ENCODE results near the gene VRK1.

VRK1 gene

DNA sequence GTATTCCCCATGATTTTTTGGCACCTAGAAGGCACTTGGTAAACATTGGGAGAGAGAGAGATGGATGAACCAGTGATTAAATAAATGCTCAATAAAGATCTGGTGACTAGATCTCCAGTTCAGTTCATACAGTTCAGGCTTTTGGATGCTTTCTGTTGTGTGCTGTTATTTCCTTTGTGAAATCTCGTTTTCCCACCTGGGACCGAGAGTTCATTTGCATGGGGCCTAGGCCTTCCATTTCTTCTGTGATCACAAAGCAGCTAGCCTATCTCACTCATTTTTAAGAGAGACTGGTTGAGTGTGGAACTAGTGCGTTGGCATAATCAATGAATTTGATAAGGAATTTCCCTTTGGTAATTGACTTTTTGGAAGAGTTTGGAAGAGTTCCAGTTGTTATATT, 104.0 kb downstream of the VRK1 start:
- no peak for TF ChIP-seq OSR1 (CRISPR knock-in tag; IDR thresholded peaks at IDR 0.05)
- no peak for TF ChIP-seq BACH2 (CRISPR knock-in tag; IDR thresholded peaks at IDR 0.05; ENCODE audit: borderline replicate concordance)
- TF ChIP-seq ZNF565 (CRISPR knock-in tag; conservative IDR thresholded peaks at IDR 0.05; ENCODE audit: low read depth) = no peak
- no peak for TF ChIP-seq ESRRG (CRISPR knock-in tag; IDR thresholded peaks at IDR 0.05)
- no peak for TF ChIP-seq ZFP3 (CRISPR knock-in tag; IDR thresholded peaks at IDR 0.05)
- TF ChIP-seq RARB (CRISPR knock-in tag; IDR thresholded peaks at IDR 0.05) = no peak
- TF ChIP-seq, protein P1, sequence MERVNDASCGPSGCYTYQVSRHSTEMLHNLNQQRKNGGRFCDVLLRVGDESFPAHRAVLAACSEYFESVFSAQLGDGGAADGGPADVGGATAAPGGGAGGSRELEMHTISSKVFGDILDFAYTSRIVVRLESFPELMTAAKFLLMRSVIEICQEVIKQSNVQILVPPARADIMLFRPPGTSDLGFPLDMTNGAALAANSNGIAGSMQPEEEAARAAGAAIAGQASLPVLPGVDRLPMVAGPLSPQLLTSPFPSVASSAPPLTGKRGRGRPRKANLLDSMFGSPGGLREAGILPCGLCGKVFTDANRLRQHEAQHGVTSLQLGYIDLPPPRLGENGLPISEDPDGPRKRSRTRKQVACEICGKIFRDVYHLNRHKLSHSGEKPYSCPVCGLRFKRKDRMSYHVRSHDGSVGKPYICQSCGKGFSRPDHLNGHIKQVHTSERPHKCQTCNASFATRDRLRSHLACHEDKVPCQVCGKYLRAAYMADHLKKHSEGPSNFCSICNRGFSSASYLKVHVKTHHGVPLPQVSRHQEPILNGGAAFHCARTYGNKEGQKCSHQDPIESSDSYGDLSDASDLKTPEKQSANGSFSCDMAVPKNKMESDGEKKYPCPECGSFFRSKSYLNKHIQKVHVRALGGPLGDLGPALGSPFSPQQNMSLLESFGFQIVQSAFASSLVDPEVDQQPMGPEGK (CRISPR knock-in tag; IDR thresholded peaks at IDR 0.05; ENCODE audit: borderline replicate concordance) = no peak
- no peak for TF ChIP-seq ISL1 (CRISPR knock-in tag; IDR thresholded peaks at IDR 0.05)
- TF ChIP-seq SNAI2 (CRISPR knock-in tag; IDR thresholded peaks at IDR 0.05) = no peak
- TF ChIP-seq GLIS3 (CRISPR knock-in tag; IDR thresholded peaks at IDR 0.05) = no peak
- no peak for ATAC-seq

GRCh38 chr14:96902004-96902403, 104.8 kb downstream of the VRK1 start:
- TF ChIP-seq CREB5 (CRISPR knock-in tag; IDR thresholded peaks at IDR 0.05; ENCODE audit: low read depth) (no peak), POU6F1 (CRISPR knock-in tag; IDR thresholded peaks at IDR 0.05; ENCODE audit: borderline replicate concordance, low read depth) (no peak), ZFP30 (CRISPR knock-in tag; IDR thresholded peaks at IDR 0.05) (no peak), PPARA (CRISPR knock-in tag; IDR thresholded peaks at IDR 0.05; ENCODE audit: borderline replicate concordance) (no peak), ESRRG (CRISPR knock-in tag; IDR thresholded peaks at IDR 0.05) (no peak), ZC3H10 (CRISPR knock-in tag; IDR thresholded peaks at IDR 0.05) (no peak), TCF4 (CRISPR knock-in tag; IDR thresholded peaks at IDR 0.05; ENCODE audit: borderline replicate concordance) (no peak), ZNF565 (CRISPR knock-in tag; conservative IDR thresholded peaks at IDR 0.05; ENCODE audit: low read depth) (no peak), OSR1 (CRISPR knock-in tag; IDR thresholded peaks at IDR 0.05) (no peak), CSDC2 (CRISPR knock-in tag; IDR thresholded peaks at IDR 0.05) (no peak), SNAI2 (CRISPR knock-in tag; IDR thresholded peaks at IDR 0.05) (no peak), BACH2 (CRISPR knock-in tag; IDR thresholded peaks at IDR 0.05; ENCODE audit: borderline replicate concordance) (no peak), GLIS3 (CRISPR knock-in tag; IDR thresholded peaks at IDR 0.05) (no peak), TOX (CRISPR knock-in tag; IDR thresholded peaks at IDR 0.05; ENCODE audit: borderline replicate concordance) (no peak), ISL1 (CRISPR knock-in tag; IDR thresholded peaks at IDR 0.05) (no peak), ZFP3 (CRISPR knock-in tag; IDR thresholded peaks at IDR 0.05) (no peak)
- TF ChIP-seq, protein P1 (CRISPR knock-in tag; IDR thresholded peaks at IDR 0.05; ENCODE audit: borderline replicate concordance) = no peak
- TF ChIP-seq, protein P2, sequence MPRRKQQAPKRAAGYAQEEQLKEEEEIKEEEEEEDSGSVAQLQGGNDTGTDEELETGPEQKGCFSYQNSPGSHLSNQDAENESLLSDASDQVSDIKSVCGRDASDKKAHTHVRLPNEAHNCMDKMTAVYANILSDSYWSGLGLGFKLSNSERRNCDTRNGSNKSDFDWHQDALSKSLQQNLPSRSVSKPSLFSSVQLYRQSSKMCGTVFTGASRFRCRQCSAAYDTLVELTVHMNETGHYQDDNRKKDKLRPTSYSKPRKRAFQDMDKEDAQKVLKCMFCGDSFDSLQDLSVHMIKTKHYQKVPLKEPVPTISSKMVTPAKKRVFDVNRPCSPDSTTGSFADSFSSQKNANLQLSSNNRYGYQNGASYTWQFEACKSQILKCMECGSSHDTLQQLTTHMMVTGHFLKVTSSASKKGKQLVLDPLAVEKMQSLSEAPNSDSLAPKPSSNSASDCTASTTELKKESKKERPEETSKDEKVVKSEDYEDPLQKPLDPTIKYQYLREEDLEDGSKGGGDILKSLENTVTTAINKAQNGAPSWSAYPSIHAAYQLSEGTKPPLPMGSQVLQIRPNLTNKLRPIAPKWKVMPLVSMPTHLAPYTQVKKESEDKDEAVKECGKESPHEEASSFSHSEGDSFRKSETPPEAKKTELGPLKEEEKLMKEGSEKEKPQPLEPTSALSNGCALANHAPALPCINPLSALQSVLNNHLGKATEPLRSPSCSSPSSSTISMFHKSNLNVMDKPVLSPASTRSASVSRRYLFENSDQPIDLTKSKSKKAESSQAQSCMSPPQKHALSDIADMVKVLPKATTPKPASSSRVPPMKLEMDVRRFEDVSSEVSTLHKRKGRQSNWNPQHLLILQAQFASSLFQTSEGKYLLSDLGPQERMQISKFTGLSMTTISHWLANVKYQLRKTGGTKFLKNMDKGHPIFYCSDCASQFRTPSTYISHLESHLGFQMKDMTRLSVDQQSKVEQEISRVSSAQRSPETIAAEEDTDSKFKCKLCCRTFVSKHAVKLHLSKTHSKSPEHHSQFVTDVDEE (CRISPR knock-in tag; IDR thresholded peaks at IDR 0.05) = no peak
- no peak for ATAC-seq

GRCh38 chr14:96903444-96904023, 106.4 kb downstream of the VRK1 start:
- no peak for ATAC-seq
- no peak for TF ChIP-seq TOX (CRISPR knock-in tag; IDR thresholded peaks at IDR 0.05; ENCODE audit: borderline replicate concordance)
- TF ChIP-seq OSR1 (CRISPR knock-in tag; IDR thresholded peaks at IDR 0.05) = no peak
- TF ChIP-seq, protein P3, sequence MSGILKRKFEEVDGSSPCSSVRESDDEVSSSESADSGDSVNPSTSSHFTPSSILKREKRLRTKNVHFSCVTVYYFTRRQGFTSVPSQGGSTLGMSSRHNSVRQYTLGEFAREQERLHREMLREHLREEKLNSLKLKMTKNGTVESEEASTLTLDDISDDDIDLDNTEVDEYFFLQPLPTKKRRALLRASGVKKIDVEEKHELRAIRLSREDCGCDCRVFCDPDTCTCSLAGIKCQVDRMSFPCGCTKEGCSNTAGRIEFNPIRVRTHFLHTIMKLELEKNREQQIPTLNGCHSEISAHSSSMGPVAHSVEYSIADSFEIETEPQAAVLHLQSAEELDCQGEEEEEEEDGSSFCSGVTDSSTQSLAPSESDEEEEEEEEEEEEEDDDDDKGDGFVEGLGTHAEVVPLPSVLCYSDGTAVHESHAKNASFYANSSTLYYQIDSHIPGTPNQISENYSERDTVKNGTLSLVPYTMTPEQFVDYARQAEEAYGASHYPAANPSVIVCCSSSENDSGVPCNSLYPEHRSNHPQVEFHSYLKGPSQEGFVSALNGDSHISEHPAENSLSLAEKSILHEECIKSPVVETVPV (CRISPR knock-in tag; IDR thresholded peaks at IDR 0.05) = no peak
- no peak for TF ChIP-seq ZNF8 (CRISPR knock-in tag; IDR thresholded peaks at IDR 0.05)
- TF ChIP-seq ZC3H10 (CRISPR knock-in tag; IDR thresholded peaks at IDR 0.05) = no peak
- no peak for TF ChIP-seq ZFP3 (CRISPR knock-in tag; IDR thresholded peaks at IDR 0.05)
- TF ChIP-seq, protein P2 (CRISPR knock-in tag; IDR thresholded peaks at IDR 0.05) = no peak

All from SK-N-SH treated with all-trans-retinoic acid at 6 μM for 48 hours (cell line).